ENCODE data around the gene RASEF.

- TF ChIP-seq EZH2 (IDR thresholded peaks at IDR 0.05; ENCODE audit: borderline replicate concordance, control insufficient read depth, low read depth, low read length), result no peak
- no peak for TF ChIP-seq BCL3 (IDR thresholded peaks at IDR 0.05; ENCODE audit: borderline replicate concordance, insufficient read depth, low read depth, low read length, poor library complexity, severe bottlenecking)
- no peak for TF ChIP-seq RFX5 (IDR thresholded peaks at IDR 0.05; ENCODE audit: low read depth, low read length)
- no peak for TF ChIP-seq ZBTB40 (IDR thresholded peaks at IDR 0.05; ENCODE audit: borderline replicate concordance)
- no peak for TF ChIP-seq CTCF (IDR thresholded peaks at IDR 0.05 in 2 of 3, conservative IDR thresholded peaks at IDR 0.05 in 1 of 3; ENCODE audit: control insufficient read depth in 2 of 3, extremely low read depth in 1 of 3, insufficient read depth in 1 of 3, low read depth in 3 of 3, low read length in 3 of 3)
- TF ChIP-seq ZBTB4 (CRISPR knock-in tag; IDR thresholded peaks at IDR 0.05), result no peak
- TF ChIP-seq TCF3 (IDR thresholded peaks at IDR 0.05; ENCODE audit: borderline replicate concordance, insufficient read depth, low read depth, low read length), result no peak
- no peak for TF ChIP-seq JUND (IDR thresholded peaks at IDR 0.05; ENCODE audit: low read depth, low read length)
- TF ChIP-seq MAX (IDR thresholded peaks at IDR 0.05; ENCODE audit: low read depth, low read length), result no peak
Observed at GRCh38 chr9:82991671-82992070, 71.3 kb downstream of the RASEF start.
